HepG2 (cell line): Measurements from ENCODE around the gene PROCR. TPM values are rescaled to one million over a fixed set of nuclear protein-coding genes. Genes with fewer than 3 reads are reported as not detected.
A peak's percentile ranks its signal among the peaks of the same experiment; 100 is the strongest.

Experiments used
- ARHGAP35 ChIP-seq: sonication (generic); formaldehyde crosslinking; IDR thresholded peaks from 2 replicates; pipeline ENCODE4 v1.9.0; 2022; ENCODE audit warnings: mild to moderate bottlenecking, inconsistent platforms, moderate library complexity, missing genetic modification reagents, borderline replicate concordance
- ARNTL ChIP-seq: sonication (generic); formaldehyde crosslinking; IDR thresholded peaks from 2 replicates; pipeline ENCODE4 v1.4.0; 2020; ENCODE audit warnings: mild to moderate bottlenecking, missing genetic modification reagents
- CBX5 ChIP-seq: sonication (generic); formaldehyde crosslinking; IDR thresholded peaks from 2 replicates; pipeline ENCODE4 v1.4.0; 2020; ENCODE audit warnings: missing genetic modification reagents, borderline replicate concordance
- CSRNP2 ChIP-seq: sonication (generic); formaldehyde crosslinking; conservative IDR thresholded peaks from 2 replicates; pipeline ENCODE4 v1.8.0; 2022; ENCODE audit warnings: low read depth, missing genetic modification reagents
- ETV6 ChIP-seq: sonication (generic); formaldehyde crosslinking; conservative IDR thresholded peaks from 2 replicates; pipeline ENCODE4 v1.4.0; 2020; ENCODE audit warnings: missing genetic modification reagents
- GABPA ChIP-seq, 2 experiments: IDR thresholded peaks; 2 replicates each; pipeline ENCODE4 v1.6.1; 2011 to 2016; ENCODE audit warnings: low read depth in 2 of 2, low read length in 1 of 2, missing biosample characterization in 1 of 2, missing genetic modification characterization in 1 of 2
- KAT8 ChIP-seq: IDR thresholded peaks from 2 replicates; pipeline ENCODE4 v1.6.1; 2016; ENCODE audit warnings: missing genetic modification reagents, missing compliant biosample characterization
- KDM5B ChIP-seq: sonication (generic); formaldehyde crosslinking; IDR thresholded peaks from 2 replicates; pipeline ENCODE4 v1.4.0; 2020; ENCODE audit warnings: missing genetic modification reagents, mild to moderate bottlenecking, borderline replicate concordance
- LBX2 ChIP-seq: sonication (generic); formaldehyde crosslinking; IDR thresholded peaks from 2 replicates; pipeline ENCODE4 v1.5.0; 2020; ENCODE audit warnings: missing genetic modification reagents, mild to moderate bottlenecking, borderline replicate concordance
- MTA1 ChIP-seq: sonication (generic); formaldehyde crosslinking; IDR thresholded peaks from 2 replicates; pipeline ENCODE4 v1.4.0; 2020; ENCODE audit warnings: missing genetic modification reagents, mild to moderate bottlenecking, borderline replicate concordance
- MXD3 ChIP-seq: IDR thresholded peaks from 2 replicates; pipeline ENCODE4 v1.6.1; 2016; ENCODE audit warnings: mild to moderate bottlenecking, missing biosample characterization, missing genetic modification reagents
- MXI1 ChIP-seq: IDR thresholded peaks from 3 replicates; pipeline ENCODE4 v1.6.1; 2012; ENCODE audit warnings: low read depth, low read length, inconsistent platforms, borderline replicate concordance
- ONECUT2 ChIP-seq: sonication (generic); formaldehyde crosslinking; IDR thresholded peaks from 2 replicates; pipeline ENCODE4 v1.4.0; 2020; ENCODE audit warnings: missing genetic modification reagents
- RARA ChIP-seq: IDR thresholded peaks from 2 replicates; pipeline ENCODE4 v1.6.1; 2016; ENCODE audit warnings: missing genetic modification reagents, missing compliant biosample characterization
- RXRA ChIP-seq: sonication (generic); formaldehyde crosslinking; IDR thresholded peaks from 2 replicates; pipeline ENCODE4 v1.5.1; 2020; ENCODE audit warnings: missing genetic modification reagents
- SAFB2 ChIP-seq: sonication (generic); formaldehyde crosslinking; IDR thresholded peaks from 2 replicates; pipeline ENCODE4 v1.5.1; 2020; ENCODE audit warnings: missing genetic modification reagents, low read depth, mild to moderate bottlenecking, borderline replicate concordance
- TARDBP ChIP-seq: sonication (generic); formaldehyde crosslinking; IDR thresholded peaks from 2 replicates; pipeline ENCODE4 v1.8.0; 2022; ENCODE audit warnings: mild to moderate bottlenecking, missing genetic modification reagents
- ZBTB4 ChIP-seq: sonication (generic); formaldehyde crosslinking; IDR thresholded peaks from 2 replicates; pipeline ENCODE4 v1.4.0; 2020; ENCODE audit warnings: missing genetic modification reagents, mild to moderate bottlenecking, borderline replicate concordance
- ZBTB8A ChIP-seq: sonication (generic); formaldehyde crosslinking; IDR thresholded peaks from 2 replicates; pipeline ENCODE4 v1.4.0; 2020; ENCODE audit warnings: mild to moderate bottlenecking, low read depth, missing genetic modification reagents, borderline replicate concordance
- ZFP36L2 ChIP-seq: sonication (generic); formaldehyde crosslinking; IDR thresholded peaks from 2 replicates; pipeline ENCODE4 v1.4.0; 2020; ENCODE audit warnings: missing genetic modification reagents
- ZNF20 ChIP-seq: sonication (generic); formaldehyde crosslinking; IDR thresholded peaks from 2 replicates; pipeline ENCODE4 v1.4.0; 2020; ENCODE audit warnings: mild to moderate bottlenecking, moderate library complexity, missing genetic modification reagents
- ZNF605 ChIP-seq: sonication (generic); formaldehyde crosslinking; IDR thresholded peaks from 2 replicates; pipeline ENCODE4 v1.8.0; 2022; ENCODE audit warnings: mild to moderate bottlenecking, missing genetic modification reagents
- ZNF614 ChIP-seq: IDR thresholded peaks from 2 replicates; pipeline ENCODE4 v1.6.1; 2018; ENCODE audit warnings: missing biosample characterization, missing genetic modification reagents, inconsistent platforms, borderline replicate concordance
- ZSCAN12 ChIP-seq: sonication (generic); formaldehyde crosslinking; IDR thresholded peaks from 2 replicates; pipeline ENCODE4 v1.9.0; 2021; ENCODE audit warnings: mild to moderate bottlenecking, missing genetic modification reagents
- polyA plus RNA-seq, 8 experiments: library from polyadenylated mRNA; depleted of rRNA in 3 of 8; stranded (reverse) in 7 of 8; unstranded in 1 of 8; fragments of >200 nt; fragmentation: Illumina TruSeq in 4 of 8; extraction: Trizol in 4 of 8; gene quantifications; 2 replicates each; pipeline versions ENCODE4 v1.2.1 to v1.2.3, GENCODE V29; 2011 to 2016; ENCODE audit warnings: low read depth in 4 of 8, missing spikeins in 1 of 8, mixed read lengths in 1 of 8; ENCODE audit not compliant: insufficient read depth in 1 of 8
- total RNA-seq, 5 experiments: library from RNA; depleted of rRNA; stranded (reverse); fragments of >200 nt; fragmentation: Illumina TruSeq; extraction: Trizol; gene quantifications; 2 replicates each; pipeline ENCODE4 v1.2.3, GENCODE V29; 2016; ENCODE audit warnings: low read depth in 1 of 5

The PROCR gene
- total and polyA plus RNA-seq, 2 of the 13 experiments (the other 11 are each of a cell fraction or from before 2014, with no cell fraction given), result 1.4 to 1.7 TPM

GRCh38 chr20:35174458-35175216 is 2.8 kb downstream of the PROCR start (continued):
- TF ChIP-seq KDM5B (CRISPR knock-in tag), result peak; percentile 98
- TF ChIP-seq ARHGAP35 (CRISPR knock-in tag), result peak; percentile 91
- TF ChIP-seq MXI1, result peak; percentile 88; the same call in 2 of the 3 replicates
- peak; percentile 86; the same call in 1 of the 2 replicates for TF ChIP-seq MTA1 (CRISPR knock-in tag)
- peak; percentile 51; the same call in 1 of the 2 replicates for TF ChIP-seq SAFB2 (CRISPR knock-in tag)
- peak; percentile 87 for TF ChIP-seq RXRA (CRISPR knock-in tag)
- peak; percentile 90 for TF ChIP-seq ETV6 (CRISPR knock-in tag)
- TF ChIP-seq TARDBP (CRISPR knock-in tag), result peak; percentile 72; the same call in 1 of the 2 replicates
- no peak for TF ChIP-seq ZNF20
- TF ChIP-seq CBX5 (CRISPR knock-in tag), result peak; percentile 93
- TF ChIP-seq RARA, result peak; percentile 60
- peak; percentile 95; the same call in 1 of the 2 replicates for TF ChIP-seq LBX2
- TF ChIP-seq CSRNP2 (CRISPR knock-in tag), result peak; percentile 82; the same call in 1 of the 2 replicates
- TF ChIP-seq KAT8 (CRISPR knock-in tag), result peak; percentile 84
- TF ChIP-seq ZSCAN12 (CRISPR knock-in tag), result 0 out of 2 replicates have a peak, but pooled peaks have one; percentile 28
- peak; percentile 88; the same call in 1 of the 2 replicates for TF ChIP-seq ZNF614
- 0 out of 2 replicates have a peak, but pooled peaks have one; percentile 59 for TF ChIP-seq ZBTB8A (CRISPR knock-in tag)
- peak; percentile 94 for TF ChIP-seq ARNTL (CRISPR knock-in tag)
- TF ChIP-seq MXD3 (CRISPR knock-in tag), result peak; percentile 98
- TF ChIP-seq ZFP36L2 (CRISPR knock-in tag), result 0 out of 2 replicates have a peak, but pooled peaks have one; percentile 22
- peak; percentile 95 for TF ChIP-seq ZNF605
- TF ChIP-seq ZBTB4, result peak; percentile 99; the same call in 1 of the 2 replicates
- no peak for TF ChIP-seq GABPA (IDR thresholded peaks at IDR 0.05; ENCODE audit: low read depth, low read length)
- no peak for TF ChIP-seq GABPA (CRISPR knock-in tag; IDR thresholded peaks at IDR 0.05; ENCODE audit: low read depth)
- TF ChIP-seq ONECUT2, result no peak
